ENCODE measurements around the gene TBC1D5. TPM values are rescaled to one million over a fixed set of nuclear protein-coding genes. Genes with fewer than 3 reads are reported as not detected.

TBC1D5 gene
- total RNA-seq, 1 experiment from 2014 or later = 26.1 TPM

DNA sequence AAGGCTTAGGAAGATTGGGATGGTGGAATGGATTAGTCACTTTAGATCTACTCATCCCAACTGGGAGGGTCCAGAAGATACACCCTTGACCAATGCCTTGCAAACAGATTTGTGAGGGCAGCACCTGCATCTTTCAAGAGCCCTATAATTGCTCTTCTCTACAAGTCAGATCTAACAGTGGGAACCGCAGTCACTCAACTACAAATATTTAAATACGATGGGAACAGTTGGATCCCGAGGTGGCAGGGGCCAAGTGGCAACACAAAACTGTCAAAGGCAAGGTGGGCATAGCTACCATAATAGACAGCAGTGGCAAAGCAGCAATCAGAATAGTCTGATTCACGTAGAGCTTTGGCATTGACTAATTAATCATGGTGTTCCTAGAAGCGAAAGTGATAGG, 152.0 kb downstream of the TBC1D5 start:
- CTCF ChIA-PET = no interaction called here
- Mint-ChIP-seq H3K27ac (no peak overlapping the region), H3K36me3 (peaks cover 25% of the 10 kb centered on the region), H3K27me3 (ENCODE audit: low read depth) (0 out of 2 replicates have a peak, but pooled peaks cover 3% of the 10 kb centered on the region), H3K4me1 (peaks cover 5% of the 10 kb centered on the region), H3K9me3 (peaks cover 35% of the 10 kb centered on the region), H3K4me3 (no peak overlapping the region)
- ATAC-seq (no peak), DNase-seq (ENCODE audit: low spot score) (no peak)
- POLR2A ChIA-PET = no interaction called here
- TF ChIP-seq ELF4 (CRISPR knock-in tag; IDR thresholded peaks at IDR 0.05; ENCODE audit: low read depth) = no peak
- TF ChIP-seq ARID4B (CRISPR knock-in tag; IDR thresholded peaks at IDR 0.05; ENCODE audit: borderline replicate concordance) = no peak
- no peak for TF ChIP-seq ZNF219 (CRISPR knock-in tag; IDR thresholded peaks at IDR 0.05; ENCODE audit: borderline replicate concordance)
- TF ChIP-seq, protein P1, sequence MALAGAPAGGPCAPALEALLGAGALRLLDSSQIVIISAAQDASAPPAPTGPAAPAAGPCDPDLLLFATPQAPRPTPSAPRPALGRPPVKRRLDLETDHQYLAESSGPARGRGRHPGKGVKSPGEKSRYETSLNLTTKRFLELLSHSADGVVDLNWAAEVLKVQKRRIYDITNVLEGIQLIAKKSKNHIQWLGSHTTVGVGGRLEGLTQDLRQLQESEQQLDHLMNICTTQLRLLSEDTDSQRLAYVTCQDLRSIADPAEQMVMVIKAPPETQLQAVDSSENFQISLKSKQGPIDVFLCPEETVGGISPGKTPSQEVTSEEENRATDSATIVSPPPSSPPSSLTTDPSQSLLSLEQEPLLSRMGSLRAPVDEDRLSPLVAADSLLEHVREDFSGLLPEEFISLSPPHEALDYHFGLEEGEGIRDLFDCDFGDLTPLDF (CRISPR knock-in tag; IDR thresholded peaks at IDR 0.05) = no peak
- TF ChIP-seq ZNF232 (CRISPR knock-in tag; IDR thresholded peaks at IDR 0.05) = no peak
- no peak for TF ChIP-seq MYBL2 (CRISPR knock-in tag; IDR thresholded peaks at IDR 0.05)
- TF ChIP-seq ZBTB21 (CRISPR knock-in tag; IDR thresholded peaks at IDR 0.05; ENCODE audit: borderline replicate concordance) = no peak
- TF ChIP-seq, protein P2, sequence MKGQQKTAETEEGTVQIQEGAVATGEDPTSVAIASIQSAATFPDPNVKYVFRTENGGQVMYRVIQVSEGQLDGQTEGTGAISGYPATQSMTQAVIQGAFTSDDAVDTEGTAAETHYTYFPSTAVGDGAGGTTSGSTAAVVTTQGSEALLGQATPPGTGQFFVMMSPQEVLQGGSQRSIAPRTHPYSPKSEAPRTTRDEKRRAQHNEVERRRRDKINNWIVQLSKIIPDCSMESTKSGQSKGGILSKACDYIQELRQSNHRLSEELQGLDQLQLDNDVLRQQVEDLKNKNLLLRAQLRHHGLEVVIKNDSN (CRISPR knock-in tag; IDR thresholded peaks at IDR 0.05) = no peak
- no peak for TF ChIP-seq E2F5 (CRISPR knock-in tag; IDR thresholded peaks at IDR 0.05)
- TF ChIP-seq CBFB (CRISPR knock-in tag; IDR thresholded peaks at IDR 0.05; ENCODE audit: low read depth) = no peak
- no peak for TF ChIP-seq PRRX2 (CRISPR knock-in tag; IDR thresholded peaks at IDR 0.05)
- TF ChIP-seq JAZF1 (CRISPR knock-in tag; IDR thresholded peaks at IDR 0.05) = no peak
- TF ChIP-seq ZNF671 (CRISPR knock-in tag; IDR thresholded peaks at IDR 0.05) = no peak
- no peak for TF ChIP-seq EMX1 (CRISPR knock-in tag; IDR thresholded peaks at IDR 0.05)

DNA sequence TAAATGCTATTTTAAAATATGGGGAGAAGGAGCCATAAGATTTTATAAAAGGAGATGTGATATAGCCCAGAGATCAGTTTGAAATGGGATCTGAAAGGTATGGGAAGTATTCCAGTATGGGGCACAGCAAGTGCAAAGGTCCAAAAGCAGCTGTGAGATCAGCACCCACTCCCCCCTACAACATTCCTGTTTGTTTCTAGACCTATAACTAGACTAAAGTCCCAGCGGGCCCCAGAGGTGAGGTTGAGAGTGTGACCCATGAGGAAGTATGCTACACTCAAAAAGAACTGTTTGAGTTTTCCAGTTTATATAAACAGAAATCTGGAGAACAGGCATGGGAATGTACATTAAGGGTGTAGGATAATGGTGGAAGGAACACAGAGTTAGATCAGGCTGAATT, 152.5 kb downstream of the TBC1D5 start:
- no peak overlapping the region for H3K27ac Mint-ChIP-seq
- no peak for DNase-seq (ENCODE audit: low spot score)
- ATAC-seq = no peak
- peaks cover 35% of the 10 kb centered on the region for H3K9me3 Mint-ChIP-seq
- no peak overlapping the region for H3K4me3 Mint-ChIP-seq
- ChIA-PET CTCF (no interaction called here), POLR2A (no interaction called here)
- peaks cover 25% of the 10 kb centered on the region for H3K36me3 Mint-ChIP-seq
- 0 out of 2 replicates have a peak, but pooled peaks cover 3% of the 10 kb centered on the region for H3K27me3 Mint-ChIP-seq (ENCODE audit: low read depth)
- H3K4me1 Mint-ChIP-seq = peaks cover 7% of the 10 kb centered on the region
- TF ChIP-seq CTCF (IDR thresholded peaks at IDR 0.05) (no peak), ZNF423 (CRISPR knock-in tag; IDR thresholded peaks at IDR 0.05) (no peak), ZNF396 (CRISPR knock-in tag; IDR thresholded peaks at IDR 0.05; ENCODE audit: borderline replicate concordance) (no peak), TEAD1 (CRISPR knock-in tag; IDR thresholded peaks at IDR 0.05) (no peak), IRF2 (CRISPR knock-in tag; IDR thresholded peaks at IDR 0.05; ENCODE audit: borderline replicate concordance, low read depth) (no peak), TEAD4 (CRISPR knock-in tag; IDR thresholded peaks at IDR 0.05) (no peak), ARID4B (CRISPR knock-in tag; IDR thresholded peaks at IDR 0.05; ENCODE audit: borderline replicate concordance) (no peak), ATF1 (CRISPR knock-in tag; IDR thresholded peaks at IDR 0.05) (no peak), ZNF416 (CRISPR knock-in tag; IDR thresholded peaks at IDR 0.05) (no peak)
- TF ChIP-seq, protein P3, sequence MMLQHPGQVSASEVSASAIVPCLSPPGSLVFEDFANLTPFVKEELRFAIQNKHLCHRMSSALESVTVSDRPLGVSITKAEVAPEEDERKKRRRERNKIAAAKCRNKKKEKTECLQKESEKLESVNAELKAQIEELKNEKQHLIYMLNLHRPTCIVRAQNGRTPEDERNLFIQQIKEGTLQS (CRISPR knock-in tag; conservative IDR thresholded peaks at IDR 0.05) = no peak

Data from WTC11 (cell line).